ENCODE results near the gene DTX1.
A peak's percentile ranks its signal among the peaks of the same experiment; 100 is the strongest.

DTX1 gene

GRCh38 chr12:113055594-113056380, 743 bp upstream of the DTX1 start:
- DNase-seq (ENCODE audit: low read depth) = no peak

DNA sequence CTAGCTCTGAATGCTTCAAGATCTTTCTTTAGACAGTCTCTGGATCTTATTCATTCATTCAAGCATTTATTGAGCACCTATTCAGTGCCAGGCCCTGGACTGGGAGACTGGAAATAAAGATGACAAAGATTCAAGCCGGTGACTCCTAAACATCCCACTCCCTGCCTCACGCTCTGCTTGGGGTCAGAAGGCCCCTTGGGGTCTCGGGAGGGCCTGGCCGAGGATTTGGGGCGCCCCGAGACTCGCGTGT, 224 bp upstream of the DTX1 start:
- no peak for DNase-seq (ENCODE audit: low read depth)

DNA sequence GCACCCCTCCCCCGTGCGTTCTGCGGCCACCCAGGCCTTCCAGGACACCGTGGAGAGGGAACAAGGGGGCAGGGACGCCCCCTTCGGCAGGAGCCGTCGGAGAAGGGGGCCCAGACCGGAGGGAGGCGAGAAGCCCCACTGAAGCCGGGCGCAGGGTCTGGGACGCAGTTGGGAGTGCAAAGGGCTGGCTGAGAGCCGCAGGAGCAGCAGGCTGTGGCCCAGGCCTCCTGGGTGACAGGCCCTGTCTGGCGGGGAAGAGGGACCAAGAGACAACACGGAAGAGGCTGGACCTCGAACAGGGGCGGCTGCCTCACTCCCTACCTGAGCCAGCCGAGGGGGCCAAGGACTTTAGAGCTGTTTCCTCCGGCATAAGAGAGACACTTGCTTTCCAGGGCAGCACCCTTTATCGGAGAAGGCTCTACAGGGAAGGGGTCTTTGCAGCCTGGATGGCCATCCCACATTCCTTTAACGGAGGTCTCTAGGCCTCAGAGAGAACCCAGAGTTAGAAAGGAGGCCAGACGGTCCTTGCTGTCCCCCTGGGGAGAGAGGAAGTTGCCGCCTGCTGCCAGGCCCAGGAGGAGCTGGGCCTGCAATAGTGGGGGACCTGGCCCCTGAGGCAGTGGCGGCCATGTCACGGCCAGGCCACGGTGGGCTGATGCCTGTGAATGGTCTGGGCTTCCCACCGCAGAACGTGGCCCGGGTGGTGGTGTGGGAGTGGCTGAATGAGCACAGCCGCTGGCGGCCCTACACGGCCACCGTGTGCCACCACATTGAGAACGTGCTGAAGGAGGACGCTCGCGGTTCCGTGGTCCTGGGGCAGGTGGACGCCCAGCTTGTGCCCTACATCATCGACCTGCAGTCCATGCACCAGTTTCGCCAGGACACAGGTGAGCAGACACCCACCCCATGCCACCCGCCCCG, 1.3 kb downstream of the DTX1 start:
- no peak for DNase-seq (ENCODE audit: low read depth)

- DNase-seq (ENCODE audit: low read depth) = no peak
Observed at GRCh38 chr12:113058553-113058952, 2.0 kb downstream of the DTX1 start.

- DNase-seq (ENCODE audit: low read depth) = no peak
Observed at GRCh38 chr12:113059071-113059595, 2.6 kb downstream of the DTX1 start.

DNA sequence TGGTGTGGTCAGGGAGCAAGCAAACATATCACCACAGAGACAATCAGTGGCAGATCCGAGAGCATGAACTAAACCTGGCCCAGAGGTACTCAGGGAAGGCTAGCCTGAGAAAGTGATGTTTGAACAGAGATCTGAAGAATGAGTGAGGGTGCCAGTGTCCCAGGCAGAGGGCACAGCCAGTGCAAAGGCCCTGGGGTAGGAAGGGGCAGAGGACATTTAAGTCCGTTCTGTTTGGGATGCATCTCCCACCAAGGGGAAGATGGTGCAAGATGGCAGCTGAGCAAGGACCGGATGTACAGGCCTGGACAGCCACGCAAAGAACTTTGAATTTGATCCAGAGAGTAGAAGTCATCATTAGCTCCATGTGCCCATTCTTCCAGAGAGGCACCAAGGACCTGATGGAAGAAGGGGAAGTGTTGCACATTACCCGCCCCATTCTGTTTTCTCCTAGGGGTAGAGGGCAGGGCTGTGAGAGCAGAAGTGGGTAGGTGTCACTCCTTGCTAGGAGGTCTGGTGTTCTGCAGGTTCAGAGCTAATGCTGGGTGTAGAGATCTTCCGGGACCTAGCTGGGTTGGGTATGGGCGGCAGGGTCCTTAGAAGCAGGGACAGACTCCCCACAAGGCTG, 3.9 kb downstream of the DTX1 start:
- no peak for DNase-seq (ENCODE audit: low read depth)

DNA sequence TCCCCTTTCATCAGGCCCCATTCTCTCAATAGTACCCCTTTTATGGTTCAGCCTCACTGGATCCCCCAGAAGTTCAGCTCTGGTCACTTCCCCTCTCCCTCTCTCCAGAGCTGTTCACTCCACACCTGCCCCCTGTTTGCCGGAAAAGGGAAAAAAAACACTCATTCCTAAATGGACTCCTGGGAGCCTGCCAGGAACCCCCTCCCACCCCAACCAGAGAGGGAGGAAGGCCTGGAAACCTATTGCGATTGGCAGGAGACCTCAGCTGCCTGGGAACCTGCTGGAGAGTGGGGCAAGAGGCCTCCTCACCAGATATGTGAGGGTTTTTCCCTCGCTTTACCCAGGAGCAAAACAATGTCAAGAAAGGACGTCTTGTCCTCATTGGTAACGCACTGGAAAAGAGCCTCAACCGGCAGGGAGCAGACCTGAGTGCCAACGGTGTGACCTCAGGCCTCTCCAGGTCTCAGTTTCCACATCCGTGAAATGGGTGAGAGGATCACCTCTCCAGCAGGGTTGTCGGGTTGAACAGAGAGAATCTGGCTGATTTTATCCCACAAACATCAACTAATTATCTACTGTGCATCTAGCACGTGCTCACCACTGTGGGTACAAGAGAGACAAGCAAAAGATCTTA, 4.6 kb downstream of the DTX1 start:
- DNase-seq (ENCODE audit: low read depth) = no peak

DNA sequence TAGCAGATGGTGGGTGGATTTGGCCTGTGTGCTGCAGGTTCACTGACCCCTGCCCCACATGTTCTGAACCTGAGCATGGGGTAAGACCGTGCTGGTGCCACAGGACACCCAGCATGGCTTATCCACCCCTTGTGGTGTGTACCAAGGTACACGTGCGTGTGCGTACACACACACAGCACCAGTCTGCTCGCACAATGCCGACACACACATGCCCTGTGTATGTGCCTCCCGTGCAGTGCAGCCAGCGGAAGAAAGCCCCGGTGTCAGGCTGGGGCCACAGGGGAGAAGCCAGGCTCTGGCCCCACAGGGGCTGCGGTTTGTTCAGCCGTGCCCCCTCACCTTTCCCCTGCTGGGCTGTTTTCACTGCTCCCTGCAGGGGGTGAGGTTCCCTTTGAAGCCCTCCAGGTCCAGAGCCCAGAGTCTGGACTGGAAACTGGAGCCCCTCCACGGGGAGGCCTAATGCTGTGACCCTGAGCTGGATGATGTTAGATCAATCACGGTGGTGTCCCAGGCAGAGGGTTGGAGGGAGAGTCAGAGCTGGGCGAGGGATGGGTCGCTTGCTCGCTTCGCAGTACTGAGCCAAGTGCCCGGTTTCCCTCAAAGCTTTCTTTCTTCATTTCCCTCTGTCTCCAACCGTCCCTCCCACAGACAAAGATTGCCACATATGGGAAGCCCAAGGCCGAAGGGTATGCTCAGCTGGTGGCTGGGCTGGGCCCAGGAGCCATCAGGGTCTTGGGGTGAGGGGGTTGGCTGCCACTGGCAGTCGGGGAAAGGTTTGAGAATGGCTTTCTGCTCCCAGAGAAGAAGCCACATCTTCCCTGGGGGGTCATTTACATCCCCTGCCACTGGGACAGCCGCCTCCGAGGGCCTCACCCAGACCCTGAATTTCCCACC, 6.2 kb downstream of the DTX1 start:
- DNase-seq (ENCODE audit: low read depth) = no peak

DNA sequence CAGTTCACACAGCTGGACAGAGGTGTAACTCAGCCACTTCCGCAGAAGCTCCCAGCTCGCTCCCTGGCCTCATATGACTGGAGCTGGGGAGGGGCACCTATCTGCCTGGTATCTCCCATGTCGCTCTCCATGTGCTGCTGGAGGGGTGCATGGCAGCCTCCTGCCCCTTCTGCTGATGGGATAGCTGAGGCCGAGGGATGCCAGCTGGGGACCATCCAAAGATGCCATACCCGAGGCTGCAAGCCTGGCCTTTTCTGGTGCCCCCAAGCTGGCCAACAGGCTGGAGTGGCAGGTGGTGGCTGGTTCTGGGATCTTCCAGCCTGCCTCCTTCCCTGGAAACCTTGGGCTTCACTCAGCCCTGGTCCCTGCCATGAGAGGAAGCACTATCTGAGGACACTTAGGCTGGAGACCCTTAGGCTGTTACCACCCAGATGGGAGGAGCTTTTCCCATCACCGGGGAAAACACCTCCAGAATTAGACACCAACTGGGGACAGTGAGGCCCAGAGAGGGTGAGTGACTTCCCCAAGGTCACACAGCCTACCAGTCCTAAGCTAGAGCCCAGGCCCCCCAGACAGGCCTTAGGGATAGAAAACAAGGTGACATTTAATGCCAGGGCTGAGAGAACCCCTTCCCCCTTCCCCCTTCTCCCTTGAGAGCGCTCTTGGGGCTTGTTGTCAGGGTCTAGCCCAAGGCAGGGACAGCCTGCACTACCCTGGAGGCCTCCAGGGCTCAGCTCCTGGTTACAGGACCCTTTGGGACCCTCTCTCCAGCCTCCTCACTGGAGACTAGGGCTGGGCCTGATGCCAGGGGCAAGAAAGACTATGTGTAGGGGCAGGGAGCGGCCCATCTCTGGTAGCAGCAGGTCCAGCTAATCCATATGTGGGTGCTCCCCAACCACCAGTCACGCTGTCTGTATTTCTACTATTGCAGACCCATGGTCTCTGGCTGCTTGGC, 7.1 kb downstream of the DTX1 start:
- no peak for DNase-seq (ENCODE audit: low read depth)

DNA sequence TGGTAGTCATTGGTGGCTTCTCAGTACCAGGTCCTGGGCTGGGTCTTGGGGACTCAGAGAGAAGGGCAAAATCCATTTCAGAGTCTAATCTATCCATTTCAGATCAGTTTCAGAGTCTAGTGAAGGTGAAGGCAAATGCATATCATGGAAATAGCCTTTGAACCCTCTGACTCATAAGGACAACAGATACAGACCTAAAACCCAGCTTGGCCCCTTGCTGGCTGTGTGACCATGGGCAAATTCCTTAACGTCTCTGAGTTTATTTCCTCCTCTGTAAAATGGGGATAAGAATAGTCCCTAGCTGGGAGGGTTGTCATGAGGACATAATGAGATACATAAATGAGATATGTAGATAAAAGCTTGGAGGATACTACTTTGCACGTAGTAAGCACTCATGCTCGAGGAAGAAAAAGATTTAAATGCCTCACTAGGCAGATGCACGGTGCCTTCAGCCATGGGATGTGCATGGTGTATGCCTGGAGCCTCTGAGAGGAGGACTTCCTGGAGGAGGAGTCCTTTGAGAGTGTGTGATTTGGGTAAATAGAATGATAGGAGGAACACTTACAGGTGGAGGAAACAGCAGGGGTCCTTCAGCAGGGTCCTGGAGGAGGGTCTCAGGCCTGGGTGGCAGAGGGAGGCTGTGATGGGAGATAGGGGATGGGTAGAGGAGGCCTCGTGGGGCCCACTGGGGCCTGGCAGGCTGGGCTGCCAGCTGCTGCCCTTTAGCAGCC, 8.0 kb downstream of the DTX1 start:
- no peak for DNase-seq (ENCODE audit: low read depth)

DNA sequence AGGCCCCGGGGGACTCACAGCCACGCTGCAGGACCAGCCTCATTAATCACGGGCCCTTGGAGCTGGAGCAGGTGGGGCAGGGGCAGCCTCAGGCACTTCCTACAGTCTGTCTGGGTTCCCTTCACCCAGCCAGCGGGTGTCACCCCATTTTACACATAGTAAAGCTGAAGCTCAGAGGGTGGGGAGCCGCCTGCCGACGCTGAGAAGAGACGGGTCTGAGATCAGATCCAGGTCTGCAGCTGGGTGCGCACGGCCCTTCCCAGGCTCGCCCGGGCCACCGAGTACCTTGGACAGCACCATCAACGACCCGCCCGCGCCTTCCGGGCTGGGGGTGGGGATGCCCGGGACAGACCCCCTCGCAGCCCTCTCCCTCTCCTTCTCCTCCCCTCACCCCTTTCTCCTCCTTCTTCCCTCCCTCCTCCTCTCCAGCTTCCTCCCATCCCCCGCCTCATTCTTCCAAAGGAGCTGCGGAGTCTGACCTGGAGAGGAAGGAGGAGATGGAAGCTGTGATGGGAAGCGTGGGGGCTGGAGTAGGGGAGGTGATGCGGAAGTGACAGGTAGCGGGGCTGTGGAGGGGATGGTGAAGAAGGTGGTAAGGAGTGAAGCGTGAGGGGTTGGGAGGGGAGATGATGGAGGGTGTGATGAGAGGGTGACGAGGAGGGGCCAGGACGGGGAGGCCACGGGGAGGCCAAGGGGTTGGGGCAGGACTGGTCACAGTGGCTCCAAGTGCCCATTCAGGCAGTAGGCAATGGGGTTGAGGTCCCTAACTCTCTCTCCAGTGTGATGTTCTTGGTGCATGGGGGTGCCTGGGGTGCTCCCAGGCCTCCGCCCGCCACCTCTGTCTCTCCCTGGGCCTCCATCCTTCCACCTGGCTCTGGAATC, 8.8 kb downstream of the DTX1 start:
- DNase-seq (ENCODE audit: low read depth) = no peak

DNA sequence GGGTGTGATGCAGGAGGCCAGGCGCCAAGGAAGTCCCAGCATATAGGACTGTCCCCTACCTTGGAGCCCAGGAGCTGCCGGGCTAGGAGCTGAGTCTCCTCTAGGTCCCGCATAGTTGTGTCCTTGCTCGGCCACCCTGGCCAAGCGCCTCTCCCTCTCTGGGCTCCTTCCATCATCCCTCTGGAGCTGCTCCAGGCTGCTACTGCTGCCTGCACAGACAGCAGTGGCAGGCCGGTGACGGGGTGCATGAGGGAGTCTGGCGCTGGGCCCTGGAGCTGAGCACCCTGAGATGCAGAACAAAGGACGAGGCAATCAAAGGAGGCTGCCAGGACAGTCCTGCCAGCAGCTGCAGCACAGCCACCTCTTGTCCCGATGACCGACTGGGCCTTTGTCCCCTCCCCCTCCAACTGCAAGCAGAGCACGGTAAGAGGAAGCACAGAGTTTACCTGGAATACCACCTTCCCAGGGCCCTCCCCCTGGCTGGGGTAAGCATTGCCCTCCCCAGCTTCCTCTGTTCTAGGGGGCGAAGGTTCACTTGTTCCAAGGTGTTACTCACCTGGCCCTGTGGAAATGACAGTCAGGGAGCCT, 10.4 kb downstream of the DTX1 start:
- no peak for DNase-seq (ENCODE audit: low read depth)

DNA sequence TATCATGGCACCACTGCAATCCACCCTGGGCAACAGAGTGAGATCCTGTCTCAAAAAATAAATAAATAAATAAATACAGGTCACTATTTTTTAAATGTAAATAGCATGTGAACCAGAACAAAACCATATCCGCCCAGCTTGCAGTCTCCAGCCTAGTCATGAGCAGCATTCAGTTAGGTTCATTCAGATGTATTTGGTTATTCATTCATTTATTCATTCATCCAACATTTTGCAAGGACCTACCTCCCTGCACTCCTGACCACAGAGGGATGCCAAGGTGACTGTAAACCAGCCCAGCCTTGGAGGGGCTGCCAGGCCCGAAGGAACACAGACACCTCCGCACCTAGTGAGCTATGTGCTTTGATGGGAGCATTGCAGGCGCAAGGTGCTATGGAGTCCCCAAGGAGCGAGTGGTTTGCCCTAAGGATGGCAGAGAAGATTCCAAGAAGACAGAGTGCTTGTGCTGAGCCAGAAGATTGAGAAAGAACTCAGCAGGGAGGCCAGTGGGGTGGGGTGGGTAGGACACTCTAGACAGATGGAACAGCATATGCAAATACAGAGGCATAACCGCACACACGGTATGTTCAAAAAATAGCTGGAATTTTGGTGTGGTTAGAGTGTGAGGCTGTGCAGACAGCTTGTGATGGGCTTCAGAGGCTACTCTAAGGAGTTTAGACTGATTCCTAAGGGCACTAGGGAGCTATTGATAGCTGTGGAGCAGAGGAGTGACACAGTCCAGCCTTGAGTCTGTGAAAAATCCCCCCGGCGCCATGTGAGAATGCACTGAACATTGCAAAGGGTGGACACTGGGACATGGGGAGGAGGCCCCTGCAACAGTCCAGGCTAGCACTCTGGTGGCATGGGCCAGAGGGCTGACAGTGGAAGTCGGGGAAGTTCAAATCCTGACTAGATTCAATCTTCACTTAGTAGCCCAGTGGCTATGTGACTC, 11.7 kb downstream of the DTX1 start:
- no peak for DNase-seq (ENCODE audit: low read depth)

GRCh38 chr12:113069149-113069548, 12.6 kb downstream of the DTX1 start:
- no peak for DNase-seq (ENCODE audit: low read depth)

GRCh38 chr12:113069751-113070116, 13.2 kb downstream of the DTX1 start:
- no peak for DNase-seq (ENCODE audit: low read depth)

DNA sequence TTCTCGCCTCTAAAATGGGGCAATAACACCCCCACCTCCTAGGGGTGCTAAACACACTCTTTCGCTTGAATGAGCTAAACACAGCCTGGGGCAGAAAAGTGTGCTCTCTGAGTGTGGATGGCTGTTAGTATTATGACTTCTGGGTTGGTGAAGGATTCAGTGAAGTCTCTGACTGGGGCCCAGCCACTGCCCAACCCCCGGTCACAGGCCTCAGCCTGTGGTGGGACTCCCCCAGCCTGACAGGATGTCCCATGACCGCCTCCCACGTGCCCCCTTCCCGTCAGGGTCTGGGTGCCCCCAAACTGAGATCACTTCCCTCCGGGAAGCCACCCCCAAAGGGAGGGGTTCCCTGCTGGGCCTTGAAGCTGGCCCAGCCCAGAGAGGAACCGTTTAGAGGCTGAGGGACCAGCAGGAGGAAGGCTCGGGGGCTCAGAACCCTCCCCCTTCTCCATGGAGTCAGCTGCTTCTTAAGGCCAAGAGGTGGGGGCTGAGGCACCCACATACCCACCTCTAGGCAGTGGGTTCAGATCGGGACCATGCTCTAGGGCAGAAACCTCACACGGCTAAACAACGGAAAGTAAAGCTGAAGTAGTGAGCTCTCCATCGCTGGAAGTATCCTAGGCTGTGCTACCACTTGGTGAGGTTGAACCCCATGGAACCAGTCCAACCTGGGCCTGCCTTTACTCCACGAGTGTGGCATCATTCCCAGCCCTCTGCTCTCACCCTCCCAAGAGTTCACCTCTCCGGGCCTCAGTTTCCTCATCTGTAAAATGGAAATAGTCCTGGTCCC, 13.8 kb downstream of the DTX1 start:
- DNase-seq (ENCODE audit: low read depth) = peak; percentile 26

All from activated gamma-delta T cell treated with anti-CD3 and anti-CD28 coated beads, Interleukin-2, amount 50 U/mL, for 16 hours (primary cell).